Astrocyte of the cerebellum (primary cell): ENCODE measurements around the gene DBN1.

Source experiments
- DNase-seq: peaks from one replicate; pipeline ENCODE4 v3.0.0-alpha.2; 2011; ENCODE audit warnings: low read depth
- H3K4me3 ChIP-seq: 2 replicates; pipeline ENCODE4 v1.5.1; 2011; ENCODE audit warnings: mild to moderate bottlenecking, low read depth, low read length, moderate library complexity
- in situ Hi-C: cut with HindIII; loops from 2 replicates; pipeline ENCODE4 v1.10.0; 2017; ENCODE audit warnings: low sequenced_read_pairs
- TF ChIP-seq, protein P1 (sequence below): IDR thresholded peaks from 2 replicates; pipeline ENCODE4 v1.5.1; 2012; ENCODE audit warnings: low read length, low read depth, moderate library complexity, mild to moderate bottlenecking; ENCODE audit errors: missing control alignments

Gene DBN1

DNA sequence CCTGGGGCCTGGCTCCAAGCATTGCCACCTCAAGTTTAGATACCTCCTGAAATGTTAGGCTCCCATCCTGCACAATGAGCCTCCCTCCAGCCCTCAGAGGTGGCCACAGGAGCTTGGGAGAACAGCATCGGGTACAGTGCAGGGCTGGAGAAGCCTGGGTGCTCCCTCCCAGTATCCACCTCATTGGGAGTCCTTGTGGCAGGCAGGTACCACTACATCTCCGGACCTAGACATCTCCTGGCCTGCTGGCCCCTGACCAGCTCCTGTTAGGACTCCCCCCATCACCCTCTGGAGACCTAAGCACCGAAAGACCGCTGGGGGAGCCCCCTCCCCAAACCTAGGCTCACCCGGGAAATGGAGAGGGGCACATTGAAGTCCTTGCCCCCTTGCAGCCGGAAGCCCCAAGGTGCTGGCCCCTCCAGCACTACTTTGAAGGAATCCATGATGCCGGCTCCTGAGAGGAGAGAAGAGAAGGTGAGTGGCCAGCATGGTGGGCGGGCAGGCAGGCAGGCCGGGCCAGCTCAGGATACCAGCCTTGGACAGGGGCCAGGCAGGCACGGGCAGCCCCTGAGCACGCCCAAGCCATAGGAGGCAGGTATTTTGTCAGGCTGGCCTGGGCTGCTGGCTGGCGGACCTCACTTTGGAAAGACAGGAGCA is 22.8 kb upstream of the DBN1 start:
- TF ChIP-seq, protein P1, sequence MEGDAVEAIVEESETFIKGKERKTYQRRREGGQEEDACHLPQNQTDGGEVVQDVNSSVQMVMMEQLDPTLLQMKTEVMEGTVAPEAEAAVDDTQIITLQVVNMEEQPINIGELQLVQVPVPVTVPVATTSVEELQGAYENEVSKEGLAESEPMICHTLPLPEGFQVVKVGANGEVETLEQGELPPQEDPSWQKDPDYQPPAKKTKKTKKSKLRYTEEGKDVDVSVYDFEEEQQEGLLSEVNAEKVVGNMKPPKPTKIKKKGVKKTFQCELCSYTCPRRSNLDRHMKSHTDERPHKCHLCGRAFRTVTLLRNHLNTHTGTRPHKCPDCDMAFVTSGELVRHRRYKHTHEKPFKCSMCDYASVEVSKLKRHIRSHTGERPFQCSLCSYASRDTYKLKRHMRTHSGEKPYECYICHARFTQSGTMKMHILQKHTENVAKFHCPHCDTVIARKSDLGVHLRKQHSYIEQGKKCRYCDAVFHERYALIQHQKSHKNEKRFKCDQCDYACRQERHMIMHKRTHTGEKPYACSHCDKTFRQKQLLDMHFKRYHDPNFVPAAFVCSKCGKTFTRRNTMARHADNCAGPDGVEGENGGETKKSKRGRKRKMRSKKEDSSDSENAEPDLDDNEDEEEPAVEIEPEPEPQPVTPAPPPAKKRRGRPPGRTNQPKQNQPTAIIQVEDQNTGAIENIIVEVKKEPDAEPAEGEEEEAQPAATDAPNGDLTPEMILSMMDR, result peak; percentile 62
- H3K4me3 ChIP-seq, result peak overlapping the region; percentile 83
- in situ Hi-C loops, result no loop called here
- no peak for DNase-seq

DNA sequence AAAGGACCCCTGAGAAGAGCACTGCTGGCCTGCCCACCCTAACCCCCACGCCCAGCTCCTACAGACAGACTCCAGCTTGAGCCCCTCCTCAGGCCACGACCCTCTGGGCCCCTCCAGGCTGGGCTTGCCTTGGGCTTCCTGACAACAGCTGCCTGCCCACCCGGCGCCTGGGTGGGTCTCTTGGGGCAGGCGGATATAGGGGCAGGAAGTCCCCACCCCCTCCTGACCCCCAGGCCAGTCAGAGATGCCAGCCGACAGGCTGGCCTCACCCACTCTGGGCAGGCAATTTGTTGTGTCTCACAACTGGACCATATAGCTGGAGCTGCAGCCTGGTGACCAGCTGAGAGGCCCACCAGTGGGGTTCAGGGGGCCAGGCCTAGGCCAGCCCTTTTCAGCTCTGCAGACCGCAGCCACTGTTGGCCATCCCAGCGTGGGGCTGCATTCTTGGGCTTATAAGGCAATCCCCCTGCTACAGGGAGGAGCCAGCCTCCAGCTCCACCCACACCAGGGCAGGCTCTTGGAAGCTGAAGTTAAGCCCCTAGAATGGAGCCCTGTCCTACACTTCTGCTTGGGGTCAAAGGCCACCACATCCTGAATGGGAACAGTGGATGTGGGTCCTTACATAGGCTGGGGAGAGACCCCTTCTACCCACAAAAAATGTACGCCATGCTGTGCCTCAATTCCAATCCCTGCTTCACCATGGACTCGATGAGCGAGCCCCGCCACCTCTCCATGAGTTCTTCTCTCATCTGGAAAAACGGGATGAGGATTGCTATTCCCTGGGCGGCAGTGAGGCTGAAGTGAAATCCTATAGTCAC is 22.0 kb upstream of the DBN1 start:
- H3K4me3 ChIP-seq, result peak overlapping the region; percentile 83
- TF ChIP-seq, protein P1, result no peak
- DNase-seq, result peak; percentile 87
- in situ Hi-C loops, result no loop called here

DNA sequence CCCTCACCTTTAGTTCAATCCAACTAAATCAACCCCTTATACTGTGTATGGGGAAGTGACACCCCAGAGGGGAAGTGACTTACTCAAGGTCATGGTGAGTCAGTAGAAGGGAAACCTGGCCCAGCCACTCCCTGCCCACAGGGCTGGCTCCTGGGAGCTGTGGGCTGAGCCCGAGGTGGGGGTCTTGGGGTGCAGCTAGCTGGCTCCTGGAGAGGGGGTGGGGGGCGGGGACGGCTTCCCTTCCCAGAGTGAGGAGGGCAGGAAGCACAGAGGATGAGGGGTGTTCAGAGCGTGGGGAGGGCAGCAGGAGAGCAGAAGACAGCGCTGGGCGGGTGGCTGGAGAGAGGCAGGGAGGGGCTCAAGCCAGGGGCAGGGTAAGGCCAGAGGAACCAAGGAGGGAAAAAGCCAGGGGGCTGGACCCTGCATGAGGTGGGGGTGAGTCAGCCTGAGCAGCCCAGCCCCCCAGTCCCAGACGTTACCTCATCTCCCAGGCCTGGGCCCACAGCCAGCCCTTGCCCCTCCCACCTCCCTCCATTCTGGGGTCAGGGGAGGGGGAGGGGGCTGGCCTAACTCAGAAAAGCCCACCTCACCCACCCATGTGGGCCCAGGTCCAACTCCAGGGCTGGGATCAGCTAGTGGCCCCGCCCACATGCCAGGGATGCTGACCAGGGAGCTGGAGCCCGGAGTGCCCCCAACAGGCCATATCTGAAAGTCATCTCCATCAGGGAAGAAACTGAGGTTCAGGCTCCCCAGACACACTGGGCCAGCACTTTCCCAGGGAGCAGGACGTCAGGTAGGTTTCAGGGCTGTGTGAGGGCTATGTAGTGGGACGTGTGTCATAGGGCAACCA is 21.1 kb upstream of the DBN1 start:
- in situ Hi-C loops, result no loop called here
- TF ChIP-seq, protein P1, result peak; percentile 48
- peak; percentile 73 for DNase-seq
- H3K4me3 ChIP-seq, result peak overlapping the region; percentile 83

DNA sequence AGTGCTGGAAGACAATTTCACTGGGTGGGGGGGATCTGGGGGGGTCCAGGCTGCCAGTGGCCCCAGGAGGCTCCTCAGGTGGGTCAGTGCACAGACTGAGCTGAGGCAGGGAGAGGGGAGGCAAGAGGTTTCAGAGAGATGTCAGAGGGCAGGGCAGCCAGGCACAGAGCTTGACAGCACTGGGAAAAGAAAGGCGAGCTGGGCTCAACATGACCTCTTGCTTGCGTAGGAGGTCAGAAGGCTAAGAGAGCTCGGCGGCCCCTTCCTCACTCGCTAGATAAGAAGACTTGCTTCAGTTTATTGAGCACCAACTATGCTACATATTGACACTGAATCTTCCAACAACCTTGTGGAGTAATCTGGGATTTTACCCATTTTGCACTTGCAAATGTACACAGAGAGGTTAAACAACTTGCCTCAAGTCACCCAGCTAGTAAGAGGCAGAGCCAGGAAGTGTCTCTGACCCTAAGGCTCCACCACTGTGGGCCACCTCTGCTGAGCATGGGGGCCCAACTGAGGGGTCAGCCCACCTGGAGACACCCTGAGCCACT is 20.4 kb upstream of the DBN1 start:
- TF ChIP-seq, protein P1, result no peak

DNA sequence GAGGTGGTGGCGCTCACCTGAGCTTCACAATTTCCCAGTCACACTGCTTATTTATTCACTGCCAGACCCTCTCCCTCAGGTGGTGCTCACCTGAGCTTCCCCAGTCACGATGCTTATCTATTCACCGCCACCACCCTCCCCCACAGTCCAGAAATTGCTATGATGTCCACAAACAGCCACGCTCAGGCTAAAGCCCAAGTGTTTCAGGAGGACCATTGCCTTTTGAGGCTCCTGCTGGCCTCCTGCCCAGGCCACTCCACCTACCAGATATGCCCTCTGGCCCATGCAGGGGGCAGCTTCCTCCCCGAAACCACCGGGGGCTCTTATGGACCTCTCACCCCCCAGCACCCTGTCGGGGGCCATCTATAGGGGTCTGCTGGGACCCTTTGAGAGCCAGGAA is 19.4 kb upstream of the DBN1 start:
- no peak overlapping the region for H3K4me3 ChIP-seq
- no peak for DNase-seq
- TF ChIP-seq, protein P1, result no peak
- in situ Hi-C loops, result no loop called here

More for the DNA sequence above, 20.4 kb upstream of the DBN1 start:
- in situ Hi-C loops, result no loop called here
- no peak for DNase-seq
- peak overlapping the region; percentile 83 for H3K4me3 ChIP-seq

DNA sequence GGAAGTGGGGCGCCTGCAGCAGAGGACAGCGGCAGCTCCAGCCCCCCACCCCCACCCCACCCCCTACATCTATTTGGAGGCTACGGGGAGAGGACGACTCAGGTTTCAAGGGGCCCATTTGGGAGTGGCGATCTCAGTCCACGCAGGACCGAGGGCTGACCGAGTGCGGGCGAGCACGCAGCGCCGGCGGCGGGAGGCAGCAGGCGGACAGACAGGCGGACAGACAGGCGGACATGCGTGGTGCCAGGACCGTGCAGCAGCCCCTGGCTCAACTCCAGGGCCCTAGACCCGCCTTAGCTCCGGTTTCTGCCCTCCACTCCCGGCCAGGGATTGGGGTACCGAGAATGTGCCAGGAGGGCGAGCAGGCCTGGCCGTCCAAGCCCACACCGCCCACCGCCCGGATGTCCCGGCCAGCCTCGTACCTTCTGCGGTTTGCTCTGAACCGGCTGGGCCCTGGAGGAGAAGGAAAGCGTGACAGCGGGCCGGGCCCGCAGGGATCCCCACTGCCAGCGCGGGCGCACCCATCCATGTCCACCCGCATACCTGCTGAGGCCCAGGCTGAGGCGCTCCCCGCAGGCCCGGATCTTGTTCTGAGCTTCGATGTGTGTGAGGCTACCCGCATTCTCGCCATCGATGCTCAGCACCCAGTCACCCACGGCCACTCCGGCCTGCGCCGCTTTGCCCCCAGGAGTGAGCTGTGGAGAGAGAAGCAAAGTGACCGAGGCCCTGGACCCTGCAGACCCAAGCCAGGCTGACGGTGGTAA is 18.7 kb upstream of the DBN1 start:
- no peak for DNase-seq
- in situ Hi-C loops, result no loop called here
- H3K4me3 ChIP-seq, result no peak overlapping the region
- TF ChIP-seq, protein P1, result no peak
